ENCODE measurements around the gene SLC9C1. TPM values are rescaled to one million over a fixed set of nuclear protein-coding genes. Genes with fewer than 3 reads are reported as not detected.

SLC9C1 gene
- total RNA-seq, 1 experiment from 2014 or later, result not detected

DNA sequence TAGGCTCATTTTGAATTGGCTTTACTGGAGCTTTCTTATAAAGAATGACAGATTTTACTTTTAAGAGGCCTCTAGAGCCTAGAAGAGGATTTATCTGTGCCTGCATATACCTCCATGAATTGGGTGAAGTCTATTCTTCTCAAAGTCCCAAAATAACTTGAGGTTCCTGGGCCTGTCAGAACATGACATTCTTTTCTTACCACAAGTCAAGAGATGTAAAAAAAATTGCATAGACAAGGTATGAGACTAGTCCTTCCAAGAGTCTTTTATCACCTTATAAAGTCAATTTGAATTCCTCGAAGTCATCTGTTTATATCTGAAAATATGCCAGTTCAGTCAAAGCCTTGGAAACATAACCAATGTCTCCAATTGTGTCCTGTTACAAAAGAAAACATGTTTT is 21.8 kb upstream of the SLC9C1 start:
- CTCF ChIA-PET, result no interaction called here
- Histone ChIP-seq H3K27ac (ENCODE audit: low read depth, low read length, poor library complexity, severe bottlenecking) (no peak overlapping the region), H3K36me3 (ENCODE audit: insufficient read depth, low read length, poor library complexity, severe bottlenecking) (no peaks in the 10 kb centered on the region), H3K9me3 (ENCODE audit: low read depth, low read length, poor library complexity, severe bottlenecking) (peaks cover 7% of the 10 kb centered on the region), H3K4me3 (ENCODE audit: low read depth, low read length, poor library complexity, severe bottlenecking) (no peak overlapping the region), H3K4me1 (ENCODE audit: insufficient read depth, low read length, poor library complexity, severe bottlenecking) (no peaks in the 10 kb centered on the region), H3K27me3 (replicated peaks; ENCODE audit: insufficient read depth, low read depth, low read length, poor library complexity) (no peaks in the 10 kb centered on the region)
- intact Hi-C loops (cut with micrococcal nuclease; ENCODE audit: unreplicated experiment), result loop anchor here (10.0 kb wide), 1 partner anchor 181 kb away; the partner anchor contains the start of gene GCSAM
- POLR2A ChIA-PET (ENCODE audit: low non-redundant PET), result no interaction called here
- DNase-seq (ENCODE audit: low spot score), result no peak
- no TSS peak for BruUV-seq (replicated peaks)
- TF ChIP-seq, protein P1, sequence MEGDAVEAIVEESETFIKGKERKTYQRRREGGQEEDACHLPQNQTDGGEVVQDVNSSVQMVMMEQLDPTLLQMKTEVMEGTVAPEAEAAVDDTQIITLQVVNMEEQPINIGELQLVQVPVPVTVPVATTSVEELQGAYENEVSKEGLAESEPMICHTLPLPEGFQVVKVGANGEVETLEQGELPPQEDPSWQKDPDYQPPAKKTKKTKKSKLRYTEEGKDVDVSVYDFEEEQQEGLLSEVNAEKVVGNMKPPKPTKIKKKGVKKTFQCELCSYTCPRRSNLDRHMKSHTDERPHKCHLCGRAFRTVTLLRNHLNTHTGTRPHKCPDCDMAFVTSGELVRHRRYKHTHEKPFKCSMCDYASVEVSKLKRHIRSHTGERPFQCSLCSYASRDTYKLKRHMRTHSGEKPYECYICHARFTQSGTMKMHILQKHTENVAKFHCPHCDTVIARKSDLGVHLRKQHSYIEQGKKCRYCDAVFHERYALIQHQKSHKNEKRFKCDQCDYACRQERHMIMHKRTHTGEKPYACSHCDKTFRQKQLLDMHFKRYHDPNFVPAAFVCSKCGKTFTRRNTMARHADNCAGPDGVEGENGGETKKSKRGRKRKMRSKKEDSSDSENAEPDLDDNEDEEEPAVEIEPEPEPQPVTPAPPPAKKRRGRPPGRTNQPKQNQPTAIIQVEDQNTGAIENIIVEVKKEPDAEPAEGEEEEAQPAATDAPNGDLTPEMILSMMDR (conservative IDR thresholded peaks at IDR 0.05; ENCODE audit: low read depth, low read length), result no peak

- Histone ChIP-seq H3K27me3 (replicated peaks; ENCODE audit: insufficient read depth, low read depth, low read length, poor library complexity) (no peaks in the 10 kb centered on the region), H3K4me1 (ENCODE audit: insufficient read depth, low read length, poor library complexity, severe bottlenecking) (no peaks in the 10 kb centered on the region), H3K27ac (ENCODE audit: low read depth, low read length, poor library complexity, severe bottlenecking) (no peak overlapping the region), H3K36me3 (ENCODE audit: insufficient read depth, low read length, poor library complexity, severe bottlenecking) (no peaks in the 10 kb centered on the region), H3K9me3 (ENCODE audit: low read depth, low read length, poor library complexity, severe bottlenecking) (peaks cover 7% of the 10 kb centered on the region), H3K4me3 (ENCODE audit: low read depth, low read length, poor library complexity, severe bottlenecking) (no peak overlapping the region)
- DNase-seq (ENCODE audit: low spot score), result no peak
- ChIA-PET POLR2A (ENCODE audit: low non-redundant PET) (no interaction called here), CTCF (no interaction called here)
- TF ChIP-seq, protein P1 (conservative IDR thresholded peaks at IDR 0.05; ENCODE audit: low read depth, low read length), result no peak
- TF ChIP-seq EZH2 (IDR thresholded peaks at IDR 0.05; ENCODE audit: borderline replicate concordance, low read depth, low read length, poor library complexity, severe bottlenecking), result no peak
- intact Hi-C loops (cut with micrococcal nuclease; ENCODE audit: unreplicated experiment), result loop anchor here (10.0 kb wide), 1 partner anchor 180 kb away; the partner anchor contains the start of gene GCSAM
- no TSS peak for BruUV-seq (replicated peaks)
Observed at GRCh38 chr3:112314649-112315048, 20.6 kb upstream of the SLC9C1 start.

DNA sequence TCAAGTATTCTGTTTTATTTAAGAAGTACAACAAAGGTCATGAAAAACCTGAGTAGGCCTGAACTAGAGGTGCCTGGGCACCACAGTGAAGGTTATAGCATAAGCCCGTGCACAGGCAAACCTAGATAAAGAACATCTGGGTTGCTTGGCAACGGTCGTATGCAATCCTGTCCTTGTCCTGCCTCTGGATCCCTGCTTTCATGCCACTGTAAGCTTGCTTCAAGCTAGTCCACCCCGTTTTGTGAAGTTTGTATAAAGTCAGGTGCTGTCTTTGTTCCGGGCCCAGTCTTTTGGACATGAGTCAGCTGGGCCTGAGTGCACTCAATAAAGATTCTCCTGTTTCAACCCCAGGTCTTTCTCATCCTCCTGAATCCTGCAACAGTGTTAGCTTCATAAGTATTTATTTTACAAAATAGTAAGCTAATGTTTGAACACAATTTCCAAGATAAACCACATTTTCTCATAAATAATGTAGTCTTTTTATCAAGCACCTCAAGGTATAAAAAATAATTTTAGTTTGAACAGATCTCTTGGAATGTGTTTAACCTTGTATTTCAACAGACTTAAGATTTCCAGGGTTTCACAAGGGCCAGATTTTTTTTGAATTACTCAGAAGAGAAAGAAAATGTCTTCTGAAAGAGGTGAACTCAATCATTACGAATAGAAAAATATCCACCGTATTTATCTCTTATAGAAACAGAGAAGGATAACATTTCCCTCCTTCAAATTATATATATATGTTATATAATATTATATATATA is 14.3 kb upstream of the SLC9C1 start:
- no TSS peak for BruUV-seq (replicated peaks)
- Histone ChIP-seq H3K9me3 (ENCODE audit: low read depth, low read length, poor library complexity, severe bottlenecking) (no peaks in the 10 kb centered on the region), H3K4me3 (ENCODE audit: low read depth, low read length, poor library complexity, severe bottlenecking) (no peak overlapping the region), H3K36me3 (ENCODE audit: insufficient read depth, low read length, poor library complexity, severe bottlenecking) (no peaks in the 10 kb centered on the region), H3K27me3 (replicated peaks; ENCODE audit: insufficient read depth, low read depth, low read length, poor library complexity) (no peaks in the 10 kb centered on the region), H3K27ac (ENCODE audit: low read depth, low read length, poor library complexity, severe bottlenecking) (no peak overlapping the region), H3K4me1 (ENCODE audit: insufficient read depth, low read length, poor library complexity, severe bottlenecking) (peaks cover 12% of the 10 kb centered on the region)
- ChIA-PET POLR2A (ENCODE audit: low non-redundant PET) (no interaction called here), CTCF (no interaction called here)
- DNase-seq (ENCODE audit: low spot score), result no peak
- intact Hi-C loops (cut with micrococcal nuclease; ENCODE audit: unreplicated experiment), result no loop called here
- TF ChIP-seq, protein P1 (conservative IDR thresholded peaks at IDR 0.05; ENCODE audit: low read depth, low read length), result no peak
- TF ChIP-seq EZH2 (IDR thresholded peaks at IDR 0.05; ENCODE audit: borderline replicate concordance, low read depth, low read length, poor library complexity, severe bottlenecking), result no peak

Measured in A673 (cell line).